ENCODE data around the gene RUNX2.

The RUNX2 gene

GRCh38 chr6:45351667-45352066, 23.5 kb downstream of the RUNX2 start:
- CTCF ChIA-PET: interaction anchor here (0.6 to 1.7 kb wide), 5 partner anchors 10 to 721 kb away, joined by 3 to 7 read pairs (median 3); no protein-coding TSS in a partner anchor
- POLR2A ChIA-PET: no interaction called here

DNA sequence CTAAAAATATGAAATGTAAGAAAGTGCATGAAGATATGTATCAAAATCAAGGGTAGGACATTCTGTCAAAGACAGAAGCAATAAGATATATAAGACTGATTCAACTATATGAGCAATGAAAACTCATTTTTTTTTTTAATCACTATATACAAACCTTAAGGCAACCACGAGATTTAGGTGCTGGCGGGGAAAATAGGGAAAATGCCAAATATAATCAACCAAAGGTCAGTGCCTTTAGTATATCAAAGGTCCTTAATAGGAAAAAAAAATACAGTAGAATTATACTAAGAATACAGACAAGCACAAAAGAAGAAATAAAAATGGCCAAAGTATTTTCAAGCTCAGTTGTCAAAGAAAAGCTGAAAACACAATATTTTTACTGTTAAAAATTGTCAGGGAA, 25.5 kb downstream of the RUNX2 start:
- H3K9me3 ChIP-seq (ENCODE audit: control insufficient read depth, insufficient read depth, low read depth, low read length): no peaks in the 10 kb centered on the region
- TF ChIP-seq, protein P1, sequence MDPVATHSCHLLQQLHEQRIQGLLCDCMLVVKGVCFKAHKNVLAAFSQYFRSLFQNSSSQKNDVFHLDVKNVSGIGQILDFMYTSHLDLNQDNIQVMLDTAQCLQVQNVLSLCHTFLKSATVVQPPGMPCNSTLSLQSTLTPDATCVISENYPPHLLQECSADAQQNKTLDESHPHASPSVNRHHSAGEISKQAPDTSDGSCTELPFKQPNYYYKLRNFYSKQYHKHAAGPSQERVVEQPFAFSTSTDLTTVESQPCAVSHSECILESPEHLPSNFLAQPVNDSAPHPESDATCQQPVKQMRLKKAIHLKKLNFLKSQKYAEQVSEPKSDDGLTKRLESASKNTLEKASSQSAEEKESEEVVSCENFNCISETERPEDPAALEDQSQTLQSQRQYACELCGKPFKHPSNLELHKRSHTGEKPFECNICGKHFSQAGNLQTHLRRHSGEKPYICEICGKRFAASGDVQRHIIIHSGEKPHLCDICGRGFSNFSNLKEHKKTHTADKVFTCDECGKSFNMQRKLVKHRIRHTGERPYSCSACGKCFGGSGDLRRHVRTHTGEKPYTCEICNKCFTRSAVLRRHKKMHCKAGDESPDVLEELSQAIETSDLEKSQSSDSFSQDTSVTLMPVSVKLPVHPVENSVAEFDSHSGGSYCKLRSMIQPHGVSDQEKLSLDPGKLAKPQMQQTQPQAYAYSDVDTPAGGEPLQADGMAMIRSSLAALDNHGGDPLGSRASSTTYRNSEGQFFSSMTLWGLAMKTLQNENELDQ (tag by site-specific recombination; IDR thresholded peaks at IDR 0.05; ENCODE audit: low read depth): no peak
- TF ChIP-seq ZNF639 (tag by site-specific recombination; IDR thresholded peaks at IDR 0.05) (no peak), ZBTB21 (tag by site-specific recombination; IDR thresholded peaks at IDR 0.05) (no peak), ZNF580 (tag by site-specific recombination; IDR thresholded peaks at IDR 0.05) (no peak), MEIS1 (CRISPR knock-in tag; IDR thresholded peaks at IDR 0.05; ENCODE audit: borderline replicate concordance) (no peak), ZNF510 (tag by site-specific recombination; IDR thresholded peaks at IDR 0.05; ENCODE audit: insufficient replicate concordance) (no peak), PRDM1 (tag by site-specific recombination; IDR thresholded peaks at IDR 0.05) (no peak), ZNF423 (tag by site-specific recombination; IDR thresholded peaks at IDR 0.05) (no peak), ZNF692 (tag by site-specific recombination; IDR thresholded peaks at IDR 0.05) (no peak), ZBTB8A (tag by site-specific recombination; IDR thresholded peaks at IDR 0.05) (no peak), ZNF24 (tag by site-specific recombination; IDR thresholded peaks at IDR 0.05) (no peak)
- TF ChIP-seq, protein P2, sequence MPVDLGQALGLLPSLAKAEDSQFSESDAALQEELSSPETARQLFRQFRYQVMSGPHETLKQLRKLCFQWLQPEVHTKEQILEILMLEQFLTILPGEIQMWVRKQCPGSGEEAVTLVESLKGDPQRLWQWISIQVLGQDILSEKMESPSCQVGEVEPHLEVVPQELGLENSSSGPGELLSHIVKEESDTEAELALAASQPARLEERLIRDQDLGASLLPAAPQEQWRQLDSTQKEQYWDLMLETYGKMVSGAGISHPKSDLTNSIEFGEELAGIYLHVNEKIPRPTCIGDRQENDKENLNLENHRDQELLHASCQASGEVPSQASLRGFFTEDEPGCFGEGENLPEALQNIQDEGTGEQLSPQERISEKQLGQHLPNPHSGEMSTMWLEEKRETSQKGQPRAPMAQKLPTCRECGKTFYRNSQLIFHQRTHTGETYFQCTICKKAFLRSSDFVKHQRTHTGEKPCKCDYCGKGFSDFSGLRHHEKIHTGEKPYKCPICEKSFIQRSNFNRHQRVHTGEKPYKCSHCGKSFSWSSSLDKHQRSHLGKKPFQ (tag by site-specific recombination; IDR thresholded peaks at IDR 0.05): no peak
- TF ChIP-seq, protein P3, sequence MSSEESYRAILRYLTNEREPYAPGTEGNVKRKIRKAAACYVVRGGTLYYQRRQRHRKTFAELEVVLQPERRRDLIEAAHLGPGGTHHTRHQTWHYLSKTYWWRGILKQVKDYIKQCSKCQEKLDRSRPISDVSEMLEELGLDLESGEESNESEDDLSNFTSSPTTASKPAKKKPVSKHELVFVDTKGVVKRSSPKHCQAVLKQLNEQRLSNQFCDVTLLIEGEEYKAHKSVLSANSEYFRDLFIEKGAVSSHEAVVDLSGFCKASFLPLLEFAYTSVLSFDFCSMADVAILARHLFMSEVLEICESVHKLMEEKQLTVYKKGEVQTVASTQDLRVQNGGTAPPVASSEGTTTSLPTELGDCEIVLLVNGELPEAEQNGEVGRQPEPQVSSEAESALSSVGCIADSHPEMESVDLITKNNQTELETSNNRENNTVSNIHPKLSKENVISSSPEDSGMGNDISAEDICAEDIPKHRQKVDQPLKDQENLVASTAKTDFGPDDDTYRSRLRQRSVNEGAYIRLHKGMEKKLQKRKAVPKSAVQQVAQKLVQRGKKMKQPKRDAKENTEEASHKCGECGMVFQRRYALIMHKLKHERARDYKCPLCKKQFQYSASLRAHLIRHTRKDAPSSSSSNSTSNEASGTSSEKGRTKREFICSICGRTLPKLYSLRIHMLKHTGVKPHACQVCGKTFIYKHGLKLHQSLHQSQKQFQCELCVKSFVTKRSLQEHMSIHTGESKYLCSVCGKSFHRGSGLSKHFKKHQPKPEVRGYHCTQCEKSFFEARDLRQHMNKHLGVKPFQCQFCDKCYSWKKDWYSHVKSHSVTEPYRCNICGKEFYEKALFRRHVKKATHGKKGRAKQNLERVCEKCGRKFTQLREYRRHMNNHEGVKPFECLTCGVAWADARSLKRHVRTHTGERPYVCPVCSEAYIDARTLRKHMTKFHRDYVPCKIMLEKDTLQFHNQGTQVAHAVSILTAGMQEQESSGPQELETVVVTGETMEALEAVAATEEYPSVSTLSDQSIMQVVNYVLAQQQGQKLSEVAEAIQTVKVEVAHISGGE (tag by site-specific recombination; conservative IDR thresholded peaks at IDR 0.05; ENCODE audit: low read depth): no peak
- ChIA-PET CTCF (interaction anchor here (0.7 kb wide), 1 partner anchor 1164 kb away, joined by 3 read pairs; no protein-coding TSS in a partner anchor), POLR2A (no interaction called here)
- peaks cover 0 to 5% of the 10 kb centered on the region in 2 experiments; a peak in 1 of 3 replicates for H3K36me3 ChIP-seq (ENCODE audit: control insufficient read depth in 2 of 2, insufficient read depth in 1 of 2, low read length in 2 of 2)
- no peak overlapping the region for H3K27ac ChIP-seq (ENCODE audit: extremely low read depth, low read depth, low read length)
- no peak overlapping the region for H3K4me3 ChIP-seq (ENCODE audit: low read depth, low read length)
- peaks cover 9% of the 10 kb centered on the region for H3K4me1 ChIP-seq (ENCODE audit: control insufficient read depth, insufficient read depth, low read length)

More at GRCh38 chr6:45351667-45352066, 23.5 kb downstream of the RUNX2 start:
- Histone ChIP-seq H3K9me3 (ENCODE audit: control insufficient read depth, insufficient read depth, low read depth, low read length) (no peaks in the 10 kb centered on the region), H3K4me3 (ENCODE audit: low read depth, low read length) (no peak overlapping the region), H3K4me1 (ENCODE audit: control insufficient read depth, insufficient read depth, low read length) (peaks cover 9% of the 10 kb centered on the region), H3K36me3 (ENCODE audit: control insufficient read depth in 2 of 2, insufficient read depth in 1 of 2, low read length in 2 of 2) (peaks cover 0 to 5% of the 10 kb centered on the region in 2 experiments; a peak in 1 of 3 replicates), H3K27ac (ENCODE audit: extremely low read depth, low read depth, low read length) (no peak overlapping the region)
- no peak for TF ChIP-seq KLF16 (tag by site-specific recombination; IDR thresholded peaks at IDR 0.05)
- TF ChIP-seq ZNF335 (tag by site-specific recombination; conservative IDR thresholded peaks at IDR 0.05): no peak
- TF ChIP-seq SP7 (tag by site-specific recombination; IDR thresholded peaks at IDR 0.05): 0 out of 2 replicates have a peak, but pooled peaks have one; percentile 19
